GM23338 (cell line): ENCODE measurements around the gene PPP1R9B. TPM values are rescaled to one million over a fixed set of nuclear protein-coding genes. Genes with fewer than 3 reads are reported as not detected.

Experiments
- ATAC-seq: fragments of 200-7000 bp; cut with Tn5 transposase; 3 replicates; pipeline ENCODE4 v1.9.1; 2020
- DNase-seq: peaks from one replicate; pipeline ENCODE4 v3.0.0-alpha.2; 2015; ENCODE audit warnings: low spot score
- H2AFZ ChIP-seq: fragments of 200-600 bp; sonication (generic); 2 replicates; pipeline ENCODE4 v1.8.0; 2016; ENCODE audit warnings: antibody characterized with exemption, mild to moderate bottlenecking, moderate library complexity
- H3F3A ChIP-seq: fragments of 200-600 bp; sonication (generic); replicated peaks from 2 replicates; pipeline ENCODE4 v1.8.0; 2017; ENCODE audit warnings: antibody characterized with exemption, mixed run types, low read depth
- H3K27ac ChIP-seq: fragments of 200-600 bp; sonication (generic); 2 replicates; pipeline ENCODE4 v1.6.1; 2016; ENCODE audit warnings: low read depth
- H3K27me3 ChIP-seq: fragments of 200-600 bp; sonication (generic); 2 replicates; pipeline ENCODE4 v1.8.0; 2016; ENCODE audit warnings: mild to moderate bottlenecking, mixed run types, moderate library complexity; ENCODE audit not compliant: insufficient read depth
- H3K36me3 ChIP-seq: fragments of 200-600 bp; sonication (generic); 2 replicates; pipeline ENCODE4 v1.8.0; 2016; ENCODE audit warnings: mild to moderate bottlenecking; ENCODE audit not compliant: insufficient read depth
- H3K4me1 ChIP-seq: fragments of 200-600 bp; sonication (generic); 2 replicates; pipeline ENCODE4 v1.8.0; 2016; ENCODE audit warnings: mild to moderate bottlenecking, moderate library complexity; ENCODE audit not compliant: insufficient read depth
- H3K4me2 ChIP-seq: fragments of 200-600 bp; sonication (generic); 2 replicates; pipeline ENCODE4 v1.7.1; 2017; ENCODE audit warnings: mixed run types
- H3K4me3 ChIP-seq: fragments of 200-600 bp; sonication (generic); 2 replicates; pipeline ENCODE4 v1.6.1; 2016; ENCODE audit warnings: mixed run types
- H3K79me2 ChIP-seq: fragments of 200-600 bp; sonication (generic); replicated peaks from 2 replicates; pipeline ENCODE4 v1.8.0; 2017; ENCODE audit warnings: mild to moderate bottlenecking; ENCODE audit not compliant: insufficient read depth
- H3K9me2 ChIP-seq: fragments of 200-600 bp; sonication (generic); 2 replicates; pipeline ENCODE4 v1.8.0; 2017; ENCODE audit not compliant: insufficient read depth
- H4K20me1 ChIP-seq: fragments of 200-600 bp; sonication (generic); replicated peaks from 2 replicates; pipeline ENCODE4 v1.8.0; 2017; ENCODE audit warnings: mild to moderate bottlenecking; ENCODE audit not compliant: insufficient read depth
- H3K27ac Mint-ChIP-seq: 2 replicates; pipeline ENCODE4 v1.8.0; 2020; ENCODE audit warnings: inconsistent platforms, mild to moderate bottlenecking, moderate library complexity, mixed read lengths
- H3K27me3 Mint-ChIP-seq: 3 replicates; pipeline ENCODE4 v1.8.0; 2022; ENCODE audit warnings: low read depth, mild to moderate bottlenecking, moderate library complexity, mixed read lengths, inconsistent platforms; ENCODE audit not compliant: insufficient read depth, poor library complexity
- H3K36me3 Mint-ChIP-seq: 3 replicates; pipeline ENCODE4 v1.8.0; 2021; ENCODE audit warnings: low read depth, mild to moderate bottlenecking, inconsistent platforms, moderate library complexity, mixed read lengths
- H3K4me1 Mint-ChIP-seq: 3 replicates; pipeline ENCODE4 v1.8.0; 2020; ENCODE audit warnings: mild to moderate bottlenecking, inconsistent platforms, mixed read lengths
- H3K4me3 Mint-ChIP-seq: 3 replicates; pipeline ENCODE4 v1.8.0; 2021; ENCODE audit warnings: moderate library complexity, mild to moderate bottlenecking, inconsistent platforms, mixed read lengths
- H3K9me3 Mint-ChIP-seq: 3 replicates; pipeline ENCODE4 v1.8.0; 2020; ENCODE audit warnings: moderate library complexity, mild to moderate bottlenecking, inconsistent platforms, mixed read lengths
- CREB1 ChIP-seq: fragments of 250-450 bp; sonication (Bioruptor Pico); IDR thresholded peaks from 2 replicates; pipeline ENCODE4 v1.5.0; 2020; ENCODE audit warnings: low read depth, mild to moderate bottlenecking, moderate library complexity
- CTCF ChIP-seq, 2 experiments: fragments of 200-600 bp in 1 of 2; sonication (generic) in 1 of 2; conservative IDR thresholded peaks; 2 replicates each; pipeline versions ENCODE4 v1.5.1 to v1.6.1; 2016 to 2017; ENCODE audit warnings: antibody characterized with exemption in 2 of 2, low read depth in 2 of 2, mild to moderate bottlenecking in 2 of 2, moderate library complexity in 1 of 2
- ETS1 ChIP-seq: IDR thresholded peaks from 2 replicates; pipeline ENCODE4 v1.6.1; 2016; ENCODE audit warnings: antibody characterized with exemption
- EZH2 ChIP-seq: fragments of 200-600 bp; sonication (generic); IDR thresholded peaks from one replicate; pipeline ENCODE4 v1.8.0; 2017; ENCODE audit warnings: antibody characterized with exemption, mild to moderate bottlenecking, low read depth; ENCODE audit not compliant: unreplicated experiment
- EZH2phosphoT487 ChIP-seq: fragments of 200-600 bp; sonication (generic); IDR thresholded peaks from one replicate; pipeline ENCODE4 v1.8.1; 2018; ENCODE audit warnings: antibody characterized with exemption; ENCODE audit not compliant: unreplicated experiment
- JUNB ChIP-seq: IDR thresholded peaks from one replicate; pipeline ENCODE4 v1.6.1; 2016; ENCODE audit warnings: antibody characterized with exemption; ENCODE audit not compliant: unreplicated experiment
- NANOG ChIP-seq: IDR thresholded peaks from 2 replicates; pipeline ENCODE4 v1.6.1; 2016; ENCODE audit warnings: antibody characterized with exemption, borderline replicate concordance
- POLR2AphosphoS5 ChIP-seq: IDR thresholded peaks from 2 replicates; pipeline ENCODE4 v1.6.1; 2016; ENCODE audit warnings: antibody characterized with exemption, low read depth
- REST ChIP-seq: IDR thresholded peaks from one replicate; pipeline ENCODE4 v1.6.1; 2018; ENCODE audit warnings: antibody characterized with exemption; ENCODE audit not compliant: unreplicated experiment
- STAT1 ChIP-seq: IDR thresholded peaks from one replicate; pipeline ENCODE4 v1.6.1; 2016; ENCODE audit warnings: antibody characterized with exemption; ENCODE audit not compliant: unreplicated experiment
- ZNF114 ChIP-seq: fragments of 250-450 bp; sonication (Bioruptor Pico); IDR thresholded peaks from 2 replicates; pipeline ENCODE4 v1.5.0; 2020; ENCODE audit warnings: mild to moderate bottlenecking, moderate library complexity
- ZNF331 ChIP-seq: fragments of 250-450 bp; sonication (Bioruptor Pico); IDR thresholded peaks from 2 replicates; pipeline ENCODE4 v1.5.0; 2020; ENCODE audit warnings: low read depth, mild to moderate bottlenecking, moderate library complexity
- ZNF462 ChIP-seq: fragments of 250-450 bp; sonication (Bioruptor Pico); IDR thresholded peaks from 2 replicates; pipeline ENCODE4 v1.5.0; 2020; ENCODE audit warnings: mild to moderate bottlenecking, moderate library complexity
- polyA plus RNA-seq: library from polyadenylated mRNA; unstranded; fragments of >200 nt; fragmentation: Nextera tagmentation; extraction: Ambion mirVana; gene quantifications from 2 replicates; pipeline ENCODE4 v1.2.1, GENCODE V29; 2016
- total RNA-seq: library from RNA; depleted of rRNA; stranded (reverse); fragments of >200 nt; shearing (Covaris generic); gene quantifications from 2 replicates; pipeline ENCODE4 v1.2.3, GENCODE V29; 2014

The PPP1R9B gene
- total and polyA plus RNA-seq, 2 experiments from 2014 or later = 2.1 to 10.5 TPM

GRCh38 chr17:50139950-50140885 lies 10.3 kb downstream of the PPP1R9B start:
- Mint-ChIP-seq H3K36me3 (peaks cover 53% of the 10 kb centered on the region), H3K4me3 (no peak overlapping the region; the same call in 2 of the 3 replicates), H3K27me3 (peaks cover 23% of the 10 kb centered on the region), H3K4me1 (peaks cover 15% of the 10 kb centered on the region), H3K9me3 (no peaks in the 10 kb centered on the region), H3K27ac (no peak overlapping the region)
- Histone ChIP-seq H4K20me1 (no peaks in the 10 kb centered on the region), H3K36me3 (no peaks in the 10 kb centered on the region; the same call in 1 of the 2 replicates), H3F3A (no peaks in the 10 kb centered on the region), H2AFZ (no peak overlapping the region), H3K79me2 (no peaks in the 10 kb centered on the region), H3K4me1 (peaks cover 5% of the 10 kb centered on the region), H3K27me3 (no peaks in the 10 kb centered on the region), H3K9me2 (no peaks in the 10 kb centered on the region), H3K4me2 (peak overlapping the region; percentile 33; the same call in 1 of the 2 replicates), H3K4me3 (peak overlapping the region; percentile 24; the same call in 1 of the 2 replicates), H3K27ac (no peak overlapping the region)
- DNase-seq (peak; percentile 92), ATAC-seq (peak; percentile 95)
- TF ChIP-seq STAT1 (no peak), ZNF114 (CRISPR knock-in tag) (no peak), POLR2AphosphoS5 (no peak), ZNF462 (no peak), CREB1 (peak; percentile 82), CTCF (conservative IDR thresholded peaks at IDR 0.05; ENCODE audit: low read depth in 2 of 2) (peak; percentile 70 to 94), EZH2phosphoT487 (no peak), NANOG (no peak), REST (no peak), JUNB (no peak), ZNF331 (CRISPR knock-in tag) (no peak), ETS1 (peak; percentile 29; the same call in 1 of the 2 replicates), EZH2 (no peak)
